Caki2 (cell line): Measurements from ENCODE around the gene TGIF2. TPM values are rescaled to one million over a fixed set of nuclear protein-coding genes. Genes with fewer than 3 reads are reported as not detected.

ENCODE experiments used
- DNase-seq: peaks from one replicate; pipeline ENCODE4 v3.0.0-alpha.2; 2015; ENCODE audit warnings: low read depth
- in situ Hi-C: cut with HindIII; loops from 2 replicates; pipeline ENCODE4 v1.10.0; 2016; ENCODE audit warnings: low sequenced_read_pairs, low pct_unique_long_range_greater_than_20kb, mixed read lengths
- total RNA-seq: library from RNA; depleted of rRNA; stranded (reverse); fragments of >200 nt; shearing (Covaris generic); gene quantifications from 2 replicates; pipeline ENCODE4 v1.2.3, GENCODE V29; 2014; ENCODE audit warnings: low replicate concordance; rRNA removed

TGIF2 gene
- total RNA-seq, result 3.4 and 8.2 TPM in 2 replicates

DNA sequence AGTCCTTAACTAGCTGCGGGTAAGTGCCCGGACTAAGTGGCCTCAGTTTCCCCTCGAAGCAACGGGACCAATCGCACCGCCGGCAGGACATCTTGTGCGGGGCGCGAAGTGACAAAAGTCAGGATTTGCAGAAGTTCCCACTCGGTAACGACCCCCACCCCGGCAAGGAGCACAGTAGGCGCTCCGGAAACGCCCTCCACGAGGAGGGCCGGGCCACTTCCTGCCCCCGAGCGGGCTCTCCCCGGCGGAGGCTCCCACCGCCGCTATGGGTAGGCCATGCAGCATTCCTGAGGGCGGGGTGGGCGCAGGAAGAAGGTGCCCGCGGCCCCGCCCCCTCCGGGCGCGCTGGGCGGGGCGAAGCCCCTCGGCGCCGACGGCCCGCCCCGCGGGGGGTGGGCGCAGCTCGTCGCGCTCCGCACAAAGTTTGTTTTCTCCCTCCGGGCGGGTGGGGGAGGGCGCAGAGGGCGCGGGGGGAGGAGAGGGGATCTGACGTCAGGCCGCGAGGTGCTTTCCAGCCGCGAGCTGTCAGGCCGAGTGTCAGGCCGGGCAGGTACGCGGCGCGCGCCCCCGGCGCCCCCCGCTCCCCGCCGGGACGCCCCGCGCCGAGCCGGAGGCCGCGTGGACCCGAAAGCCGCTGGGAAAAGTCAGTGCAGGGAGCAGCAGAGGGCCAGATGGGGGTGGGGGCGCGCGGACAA is at the start of gene TGIF2:
Gene TGIF2 (plus strand): TSS at position 495 of the 695 bp plus-strand sequence. CDS start 5,178 bp downstream, outside the sequence.
- in situ Hi-C loops, result no loop called here
- DNase-seq, result peak; percentile 88

DNA sequence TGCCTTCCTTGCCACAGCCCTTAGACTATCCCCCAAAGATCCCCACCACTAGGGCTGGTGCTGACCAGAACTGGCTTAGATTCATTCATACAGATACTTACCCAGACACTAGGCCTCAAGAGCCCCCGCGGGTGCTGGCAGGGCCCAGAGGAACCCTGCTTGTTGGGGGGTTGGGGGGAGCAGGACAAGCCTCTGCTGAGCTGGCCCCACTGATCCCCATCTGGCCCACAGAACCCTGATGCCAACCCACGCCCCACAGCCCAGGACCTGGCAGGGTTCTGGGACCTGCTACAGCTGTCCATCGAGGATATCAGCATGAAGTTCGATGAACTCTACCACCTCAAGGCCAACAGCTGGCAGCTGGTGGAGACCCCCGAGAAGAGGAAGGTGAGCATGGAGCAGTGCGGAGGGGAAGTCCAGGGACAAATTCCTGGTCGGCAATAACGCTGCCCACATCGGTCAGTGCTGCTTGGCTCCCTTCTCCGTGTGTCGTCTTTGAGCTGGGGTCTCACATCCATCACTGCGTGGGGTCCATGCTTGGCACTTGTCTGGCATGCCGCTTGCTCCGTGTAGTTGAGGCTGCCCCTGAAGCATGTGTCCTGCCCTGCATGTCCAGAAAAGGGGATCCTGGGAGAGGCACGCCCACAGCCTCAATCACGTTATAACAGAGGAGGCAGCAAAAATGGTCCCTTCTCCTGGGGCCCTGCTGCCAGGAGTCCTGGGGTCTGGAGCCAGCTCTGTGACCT is 47.6 kb upstream of the TGIF2 start:
- in situ Hi-C loops, result no loop called here
- DNase-seq, result no peak

DNA sequence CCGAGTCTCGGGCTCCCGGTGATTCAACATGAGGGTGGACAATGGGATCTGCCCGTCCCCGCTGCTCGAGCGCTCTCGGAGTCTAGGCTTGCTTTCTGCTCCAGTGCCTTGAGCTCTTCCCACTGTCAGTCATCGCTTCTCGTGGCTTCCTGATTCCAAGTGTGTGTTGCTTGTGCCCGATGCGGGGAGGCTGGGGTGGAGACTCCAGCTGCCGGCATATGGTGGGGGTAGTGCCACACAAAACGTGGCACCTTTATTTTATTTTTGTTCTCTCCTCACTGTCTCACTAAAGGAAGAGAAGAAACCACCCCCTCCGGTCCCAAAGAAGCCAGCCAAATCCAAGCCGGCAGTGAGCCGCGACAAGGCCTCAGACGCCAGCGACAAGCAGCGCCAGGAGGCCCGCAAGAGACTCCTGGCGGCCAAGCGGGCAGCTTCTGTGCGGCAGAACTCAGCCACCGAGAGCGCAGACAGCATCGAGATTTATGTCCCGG is 46.8 kb upstream of the TGIF2 start:
- in situ Hi-C loops, result no loop called here

DNA sequence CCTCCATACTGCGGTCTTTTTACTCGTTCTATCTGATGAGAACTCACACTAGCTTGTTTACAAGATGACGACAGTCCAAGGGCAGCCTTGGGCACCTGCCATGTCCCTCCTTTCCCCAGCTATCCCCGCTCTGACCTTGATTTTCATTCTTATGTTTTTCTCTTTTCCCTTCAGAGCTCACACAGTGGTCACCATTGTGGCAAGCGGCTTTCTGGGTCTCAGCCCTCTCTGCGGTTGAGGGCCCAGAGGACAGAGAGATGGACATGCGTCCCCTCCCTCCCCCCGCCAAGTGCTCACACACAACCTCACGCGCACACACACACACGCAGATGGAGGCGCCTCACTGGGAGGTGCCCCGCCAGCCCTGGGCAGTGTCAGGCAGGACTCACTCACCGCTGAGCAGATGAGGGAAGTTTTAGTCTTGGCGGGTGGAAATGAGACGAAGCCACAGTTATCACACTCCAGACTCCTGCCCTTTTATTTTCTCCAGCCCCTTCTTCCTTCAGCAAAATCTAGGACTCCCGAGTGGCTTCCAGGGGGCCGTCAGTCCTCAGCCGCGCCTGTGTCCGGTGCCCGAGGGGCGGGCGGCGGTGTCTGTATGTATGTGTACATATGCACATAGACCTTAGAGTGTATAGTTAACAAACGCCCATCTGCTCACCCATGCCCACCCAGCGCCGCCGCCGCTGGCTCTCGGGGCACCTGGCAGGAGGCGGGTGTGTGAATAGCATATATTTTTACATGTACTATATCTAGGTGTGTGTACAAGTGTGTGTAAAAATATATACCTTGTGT is 45.9 kb upstream of the TGIF2 start:
- in situ Hi-C loops, result no loop called here
- no peak for DNase-seq

More for the DNA sequence above, 46.8 kb upstream of the TGIF2 start:
- DNase-seq, result no peak

DNA sequence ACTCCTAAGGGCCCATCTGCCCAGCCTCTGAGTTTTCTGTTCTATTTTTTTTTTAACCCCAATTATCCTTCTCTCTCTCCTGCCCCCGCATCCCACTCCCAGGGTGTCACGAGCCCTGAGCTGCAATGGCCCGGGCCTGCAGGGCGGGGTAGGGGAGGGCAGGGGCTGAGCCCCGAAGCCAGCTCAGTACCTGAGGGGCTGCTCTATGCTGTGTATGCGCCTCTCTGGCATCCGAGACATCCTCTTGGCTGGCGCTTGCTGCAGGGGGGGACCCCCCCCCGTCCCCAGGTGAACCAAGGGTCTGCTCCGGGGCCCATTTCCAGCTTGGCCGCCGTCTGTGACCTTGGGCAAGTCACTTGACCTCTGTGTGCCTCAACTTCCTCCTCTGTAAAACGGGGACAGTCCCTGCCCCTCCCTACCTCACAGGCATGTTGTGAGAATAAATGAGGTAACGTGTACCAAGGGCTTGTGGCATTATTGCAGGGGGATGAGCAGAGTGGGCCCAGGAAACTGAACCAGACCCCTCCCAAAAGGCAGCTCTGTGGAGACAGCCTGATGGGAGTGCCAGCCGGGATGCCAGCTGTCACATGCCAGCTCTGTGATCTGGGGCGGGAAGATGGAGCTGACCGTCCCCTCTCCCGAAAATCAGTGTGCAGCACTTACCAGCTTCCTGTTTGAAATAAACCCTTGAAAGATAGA is 45.1 kb upstream of the TGIF2 start:
- in situ Hi-C loops, result no loop called here
- no peak for DNase-seq

DNA sequence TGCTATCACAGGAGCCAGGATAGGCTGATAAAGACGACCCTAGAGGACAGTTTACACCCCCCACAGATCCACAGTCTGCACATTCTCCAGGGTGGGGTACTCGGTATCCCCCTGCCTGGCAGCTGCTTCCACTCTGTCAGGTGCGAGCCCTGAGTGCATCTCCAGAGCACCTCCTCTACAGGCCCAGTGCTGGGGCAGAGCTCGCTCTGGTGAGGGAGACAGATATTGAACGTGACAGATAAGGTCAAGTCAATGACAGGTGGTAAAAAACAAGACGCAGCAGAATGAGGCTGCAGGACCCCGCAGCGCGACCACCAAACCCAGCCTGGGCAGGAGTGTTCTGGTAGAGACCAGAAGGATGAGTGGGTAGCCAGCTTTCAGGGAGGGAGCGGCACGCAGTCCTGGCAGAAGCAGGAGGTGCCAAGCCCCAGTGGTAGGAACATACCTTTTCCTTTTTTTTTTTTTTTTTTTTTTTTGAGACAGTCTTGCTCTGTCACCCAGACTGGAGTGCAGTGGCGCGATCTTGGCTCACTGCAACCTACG is 44.5 kb upstream of the TGIF2 start:
- no peak for DNase-seq
- in situ Hi-C loops, result no loop called here

DNA sequence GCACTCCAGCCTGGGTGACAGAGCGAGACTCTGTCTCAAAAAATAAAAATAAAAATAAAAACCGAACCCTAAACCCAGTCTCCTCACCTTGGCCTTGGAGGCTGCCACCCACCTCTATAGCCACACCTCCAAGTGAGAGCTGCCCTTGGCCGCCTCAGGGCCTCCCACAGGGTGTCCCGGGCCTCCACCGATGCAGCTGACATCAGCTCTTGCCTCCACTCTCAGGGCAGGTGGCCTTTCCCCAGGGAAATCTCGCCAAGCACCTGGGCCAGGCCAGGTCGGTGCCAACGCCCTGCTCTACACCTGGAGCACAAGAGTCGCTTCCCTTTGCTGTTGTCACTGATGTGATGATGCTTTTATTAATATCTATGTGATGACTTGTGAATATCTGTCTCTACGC is 41.0 kb upstream of the TGIF2 start:
- in situ Hi-C loops, result no loop called here
- DNase-seq, result no peak

DNA sequence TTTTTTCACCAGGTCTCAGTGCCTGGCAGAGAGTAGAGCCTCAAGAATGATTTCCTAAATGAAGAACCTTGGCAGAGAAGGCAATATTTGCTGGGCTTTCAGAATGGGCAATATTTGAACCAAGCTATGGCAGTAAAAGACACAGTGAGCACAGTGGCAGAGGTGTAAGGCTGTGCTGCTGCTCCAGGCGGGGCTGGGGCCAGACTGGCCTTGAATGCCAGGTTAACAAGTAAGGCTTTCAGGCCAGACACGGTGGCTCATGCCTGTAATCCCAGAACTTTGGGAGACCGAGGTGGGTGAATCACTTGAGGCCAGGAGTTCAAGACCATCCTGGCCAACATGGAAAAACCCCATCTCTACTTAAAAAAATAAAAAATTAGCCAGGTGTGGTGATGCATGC is 40.6 kb upstream of the TGIF2 start:
- DNase-seq, result no peak
- in situ Hi-C loops, result no loop called here

DNA sequence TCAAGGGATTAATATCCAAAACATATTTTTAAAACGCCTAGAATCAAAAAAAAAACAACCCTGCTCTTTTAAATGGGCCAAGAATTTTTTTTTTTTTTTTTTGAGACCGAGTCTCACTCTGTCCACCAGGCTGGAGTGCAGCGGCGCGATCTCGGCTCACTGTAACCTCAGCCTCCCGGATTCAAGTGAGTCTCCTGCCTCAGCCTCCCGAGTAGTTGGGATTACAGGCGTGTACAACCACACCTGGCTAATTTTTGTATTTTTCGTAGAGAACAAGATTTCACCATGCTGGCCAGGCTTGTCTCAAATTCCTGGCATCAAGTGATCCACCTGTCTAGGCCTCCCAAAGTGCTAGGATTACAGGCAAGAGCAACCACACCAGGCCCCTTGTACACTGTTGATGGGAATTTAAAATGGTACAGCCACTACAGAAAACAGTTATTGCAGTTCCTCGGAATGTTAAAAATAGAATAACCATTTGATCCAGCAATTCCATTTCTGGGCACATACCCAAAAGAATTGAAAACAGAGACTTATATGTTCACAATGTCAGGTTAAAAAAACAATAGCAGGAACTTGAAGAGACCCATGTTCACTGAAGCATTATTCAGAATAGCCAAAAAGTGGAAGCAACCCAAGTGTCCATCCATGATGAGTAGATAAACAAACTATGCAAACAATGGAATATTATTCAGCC is 35.2 kb upstream of the TGIF2 start:
- in situ Hi-C loops, result no loop called here
- no peak for DNase-seq

DNA sequence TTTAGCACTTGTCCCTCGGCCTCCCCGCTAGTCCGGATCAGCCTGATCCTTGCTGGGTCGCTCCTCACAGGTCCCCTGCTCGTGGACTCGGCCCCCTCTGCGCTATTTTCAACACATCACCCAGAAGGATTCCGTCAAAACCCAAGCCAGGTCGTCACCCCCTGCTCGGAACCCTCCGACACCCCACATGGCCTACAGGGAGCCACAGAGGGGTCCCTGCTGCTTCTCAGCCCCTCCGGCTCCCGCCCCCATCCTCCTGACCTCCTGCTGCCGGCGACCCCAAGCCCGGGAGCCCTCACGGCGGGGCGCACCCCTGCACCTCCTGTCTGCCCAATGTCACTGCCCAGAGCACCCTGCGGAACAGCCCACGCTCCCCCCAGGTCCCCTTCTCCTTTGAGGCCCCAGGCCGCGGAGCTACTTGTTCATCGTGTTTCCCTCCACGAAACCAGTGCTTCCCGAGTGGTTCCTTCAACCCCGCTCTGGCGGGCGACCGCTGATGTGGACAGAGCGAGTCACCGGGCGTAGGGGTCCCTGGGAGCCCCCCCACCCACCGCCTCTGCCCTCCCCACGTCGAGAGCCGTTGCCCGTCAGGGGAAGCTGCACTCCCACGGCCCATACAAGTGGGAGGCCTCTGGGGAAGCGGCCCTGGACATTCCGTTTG is 32.7 kb upstream of the TGIF2 start:
- in situ Hi-C loops, result no loop called here
- no peak for DNase-seq

DNA sequence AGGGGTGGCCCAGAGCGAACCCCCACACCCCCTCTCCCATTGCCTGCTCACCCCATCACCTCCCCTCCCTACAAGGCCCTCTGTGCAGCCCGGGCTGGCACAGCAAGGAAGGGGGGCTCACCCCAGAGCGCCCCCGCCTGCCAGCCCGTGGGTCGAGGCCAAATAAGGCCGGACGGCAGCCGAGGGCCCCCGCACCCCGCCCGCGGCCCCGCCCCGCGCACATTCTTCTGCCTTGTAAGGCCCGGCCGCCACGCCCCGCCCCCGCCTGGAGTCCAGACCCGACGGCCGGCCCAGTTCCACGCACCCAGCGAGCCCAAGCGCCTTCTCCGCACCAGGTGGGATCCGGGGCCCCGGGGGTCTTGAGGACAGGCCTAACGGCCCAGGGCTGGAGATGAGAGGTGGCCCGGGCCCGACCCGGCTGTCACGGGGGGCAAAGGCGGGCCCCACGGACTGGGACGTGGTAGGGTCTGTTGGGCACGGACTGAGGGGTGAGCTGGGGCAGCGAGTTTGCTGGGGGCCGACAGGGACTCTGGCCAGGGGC is 32.1 kb upstream of the TGIF2 start, which contains the start of gene MYL9:
Gene MYL9 (plus strand): TSS at position 293 of the 541 bp plus-strand sequence. CDS start 3,366 bp downstream, outside the sequence.
- in situ Hi-C loops, result no loop called here

DNA sequence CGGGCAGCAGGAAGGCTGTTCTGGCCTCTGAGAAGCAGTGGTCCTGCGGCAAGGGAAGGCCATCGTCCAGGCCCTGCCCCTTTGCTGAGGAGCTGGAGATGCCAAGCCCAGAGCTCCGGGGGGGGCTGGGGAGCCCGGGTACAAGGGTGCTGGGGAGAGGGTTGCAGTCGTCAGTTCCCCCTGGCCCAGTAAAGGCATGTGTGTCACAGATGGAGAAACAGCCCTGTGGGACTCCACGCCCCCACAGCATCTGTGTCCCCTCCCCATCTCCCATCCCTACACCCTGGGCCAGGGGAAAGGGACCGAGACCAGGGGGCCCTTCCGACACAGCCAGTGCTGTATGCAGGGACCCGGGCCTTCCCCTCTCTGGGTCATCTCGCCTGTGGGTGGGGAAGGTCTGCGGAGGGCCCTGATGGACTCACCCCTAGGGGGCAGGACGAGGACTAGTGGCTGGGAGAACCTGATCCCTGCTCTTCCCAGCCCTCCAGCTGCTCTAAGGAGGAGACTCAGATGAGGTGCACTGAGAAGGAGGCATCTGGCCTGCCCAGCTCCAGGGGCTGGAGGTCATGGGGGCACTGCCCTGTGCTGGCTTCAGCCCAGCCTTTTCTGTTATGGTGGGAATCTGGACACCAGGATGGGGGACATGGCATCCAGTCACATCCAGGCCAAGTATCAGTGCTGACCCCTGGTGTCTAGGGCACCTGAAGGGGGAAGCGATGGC is 31.5 kb upstream of the TGIF2 start:
- no peak for DNase-seq
- in situ Hi-C loops, result no loop called here

More for the DNA sequence above, 32.1 kb upstream of the TGIF2 start, which contains the start of gene MYL9:
- no peak for DNase-seq

DNA sequence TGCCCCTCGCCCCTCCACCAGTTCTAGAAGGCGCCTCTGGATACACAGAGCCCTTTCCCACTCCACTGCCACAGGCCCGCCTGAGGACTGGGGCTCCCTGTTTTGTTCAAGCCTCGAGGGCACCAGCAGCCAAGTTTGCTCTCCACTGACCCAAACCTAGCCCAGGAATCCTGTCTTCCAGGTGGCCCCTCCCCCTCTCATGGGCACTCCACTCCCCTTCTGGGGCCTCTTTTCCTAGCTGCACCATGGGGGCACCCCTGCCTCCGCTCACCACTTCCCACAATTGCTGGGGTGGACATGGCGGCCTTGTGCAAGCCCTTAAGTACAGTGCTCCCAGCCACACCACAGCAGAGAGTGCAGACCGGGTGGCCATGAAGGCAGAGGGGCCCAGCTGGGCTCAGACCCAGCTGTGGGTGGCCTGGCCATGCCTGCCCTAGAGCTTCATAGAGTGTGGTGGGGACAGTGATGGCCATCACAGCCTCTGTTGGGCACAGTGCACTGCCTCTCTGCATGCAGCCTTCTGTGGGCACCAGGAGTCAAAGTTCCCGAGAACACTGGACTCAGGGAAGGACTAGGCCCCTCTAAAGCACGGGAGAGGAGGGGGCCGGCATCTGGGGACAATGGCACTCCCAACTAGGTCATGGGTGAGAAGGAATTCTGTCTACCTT is 30.7 kb upstream of the TGIF2 start:
- in situ Hi-C loops, result no loop called here

DNA sequence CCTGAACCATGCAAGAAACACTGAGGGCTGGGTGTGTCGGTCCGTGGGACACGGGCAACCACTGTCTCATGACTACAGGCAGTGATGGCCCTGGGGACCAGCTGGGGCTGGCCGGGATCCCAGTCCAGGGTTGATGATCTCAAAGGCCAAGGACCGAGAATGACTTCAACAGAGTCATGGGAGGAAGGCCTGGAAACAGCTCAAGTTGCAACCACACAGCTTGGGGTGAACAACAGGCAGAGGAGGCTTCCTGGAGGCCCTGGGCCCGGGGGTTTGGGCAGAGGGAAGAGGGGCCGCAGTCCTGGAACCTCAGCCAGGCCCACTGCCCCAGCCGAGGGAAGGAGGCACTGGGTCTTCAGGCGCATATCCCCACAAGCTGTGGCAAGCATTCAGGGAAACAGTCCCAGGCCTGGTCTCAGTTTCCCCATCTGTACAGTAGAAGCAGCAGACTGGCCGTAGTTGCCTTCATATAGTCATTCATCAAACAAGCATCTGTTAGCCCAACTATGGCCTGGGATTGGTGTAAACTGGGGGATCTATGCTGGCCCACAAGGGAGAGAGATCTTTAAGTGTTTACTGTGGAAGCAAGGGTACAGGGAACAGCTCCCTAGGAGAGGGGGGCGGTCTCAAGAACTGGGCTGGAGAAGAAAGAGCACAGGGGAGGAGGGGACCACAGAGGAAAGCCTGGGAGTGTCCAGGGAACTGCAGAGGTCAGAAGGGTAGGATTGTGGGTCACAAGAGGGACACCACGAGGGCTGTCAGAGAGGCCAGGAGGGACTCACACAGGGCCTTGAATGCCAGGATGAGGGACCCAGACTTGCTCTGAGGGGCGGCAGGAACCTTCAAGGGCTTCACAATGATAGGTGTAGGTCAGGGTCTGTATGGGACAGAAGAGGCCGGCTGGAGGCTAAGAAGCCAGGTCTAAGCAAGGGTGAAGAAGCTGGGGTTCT is 29.9 kb upstream of the TGIF2 start:
- in situ Hi-C loops, result no loop called here
- no peak for DNase-seq

More for the DNA sequence above, 30.7 kb upstream of the TGIF2 start:
- no peak for DNase-seq
